Measurements from ENCODE around the gene FRS3.

- TF ChIP-seq POLR2AphosphoS5 (IDR thresholded peaks at IDR 0.05; ENCODE audit: low read depth, low read length), result no peak
- TF ChIP-seq HNF4A (CRISPR knock-in tag; IDR thresholded peaks at IDR 0.05), result no peak
- TF ChIP-seq ZNF264 (CRISPR knock-in tag; IDR thresholded peaks at IDR 0.05), result no peak
- TF ChIP-seq JUNB (CRISPR knock-in tag; IDR thresholded peaks at IDR 0.05; ENCODE audit: borderline replicate concordance), result peak; percentile 36; the same call in 1 of the 2 replicates
- TF ChIP-seq TCF7L2 (IDR thresholded peaks at IDR 0.05; ENCODE audit: low read depth, low read length), result no peak
- no peak for TF ChIP-seq ZKSCAN1 (IDR thresholded peaks at IDR 0.05; ENCODE audit: low read length)
- TF ChIP-seq ZBED4 (CRISPR knock-in tag; IDR thresholded peaks at IDR 0.05; ENCODE audit: borderline replicate concordance), result no peak
- TF ChIP-seq CTCF (CRISPR knock-in tag; IDR thresholded peaks at IDR 0.05), result no peak
- TF ChIP-seq HMG20A (CRISPR knock-in tag; IDR thresholded peaks at IDR 0.05; ENCODE audit: borderline replicate concordance), result no peak
- no peak for TF ChIP-seq ZNF34 (CRISPR knock-in tag; IDR thresholded peaks at IDR 0.05; ENCODE audit: borderline replicate concordance)
Measured at GRCh38 chr6:41780551-41781365, 1.1 kb upstream of the FRS3 start, which contains the start of gene PRICKLE4.
